Type B pancreatic cell (in vitro differentiated cells): Measurements from ENCODE around the gene CDK5. TPM values are rescaled to one million over a fixed set of nuclear protein-coding genes. Genes with fewer than 3 reads are reported as not detected.
A peak's percentile ranks its signal among the peaks of the same experiment; 100 is the strongest.

Experiments
- DNase-seq: peaks from one replicate; pipeline ENCODE4 v3.0.0; 2021; ENCODE audit warnings: mixed read lengths; ENCODE audit not compliant: unreplicated experiment; ENCODE audit errors: extremely low spot score
- H3K27ac Mint-ChIP-seq: 2 replicates; pipeline ENCODE4 v1.8.0; 2021; ENCODE audit warnings: mild to moderate bottlenecking, mixed read lengths
- H3K27me3 Mint-ChIP-seq: 2 replicates; pipeline ENCODE4 v1.8.0; 2021; ENCODE audit warnings: mixed read lengths
- H3K36me3 Mint-ChIP-seq: 2 replicates; pipeline ENCODE4 v1.8.0; 2021; ENCODE audit warnings: mixed read lengths
- H3K4me1 Mint-ChIP-seq: one replicate; pipeline ENCODE4 v1.8.0; 2021; ENCODE audit warnings: mixed read lengths; ENCODE audit not compliant: unreplicated experiment
- H3K4me3 Mint-ChIP-seq: 2 replicates; pipeline ENCODE4 v1.8.0; 2021; ENCODE audit warnings: mild to moderate bottlenecking, mixed read lengths
- H3K9me3 Mint-ChIP-seq: 2 replicates; pipeline ENCODE4 v1.8.0; 2021; ENCODE audit warnings: mixed read lengths
- total RNA-seq: library from RNA; stranded (reverse); gene quantifications from 2 replicates; pipeline ENCODE4 v1.2.1, GENCODE V29; 2021; ENCODE audit warnings: low replicate concordance
- TF ChIP-seq, protein P1 (sequence below): fragments of 200-600 bp; sonication (generic); conservative IDR thresholded peaks from 2 replicates; pipeline ENCODE4 v1.5.0; 2021; ENCODE audit warnings: antibody characterized with exemption, mild to moderate bottlenecking

The CDK5 gene
- total RNA-seq, 1 donor from 2014 or later, result 20.5 TPM

DNA sequence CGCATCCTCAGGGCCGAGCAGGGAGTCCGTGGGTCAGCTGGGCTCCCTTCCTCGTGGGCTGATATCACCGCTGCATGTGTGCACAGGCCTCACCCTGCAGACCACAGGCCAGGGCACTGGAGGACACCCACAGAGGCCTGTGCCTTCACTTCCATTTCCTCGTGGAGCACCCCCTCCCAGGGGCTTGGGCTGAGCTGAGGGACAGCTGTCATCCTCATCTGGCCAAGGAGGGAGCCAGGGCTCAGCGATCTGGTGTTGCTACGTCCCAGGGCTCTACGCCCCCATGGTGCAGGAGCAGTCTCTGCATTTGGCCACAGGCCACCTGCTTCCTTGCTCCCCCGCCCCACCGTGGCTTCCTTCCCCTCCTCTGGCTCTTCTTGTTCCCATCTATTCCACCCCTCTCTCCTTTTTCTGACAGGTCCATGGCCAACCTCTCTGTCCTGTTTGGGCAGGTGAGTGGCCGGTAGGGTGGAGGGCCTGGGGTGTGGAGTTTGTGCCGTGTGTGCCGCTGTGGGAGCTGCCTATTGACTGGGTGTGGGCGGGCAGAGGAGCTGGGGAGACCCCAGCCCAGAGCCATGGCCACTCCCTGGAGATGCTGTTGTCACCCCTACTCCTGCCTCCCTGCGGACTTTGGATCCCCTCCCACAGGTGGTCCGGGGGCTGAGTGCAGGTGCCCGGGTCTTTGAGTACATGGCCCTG lies 17.7 kb downstream of the CDK5 start:
- no peak overlapping the region for H3K4me3 Mint-ChIP-seq
- H3K4me1 Mint-ChIP-seq, result peaks cover 15% of the 10 kb centered on the region
- H3K9me3 Mint-ChIP-seq, result no peaks in the 10 kb centered on the region
- TF ChIP-seq, protein P1, sequence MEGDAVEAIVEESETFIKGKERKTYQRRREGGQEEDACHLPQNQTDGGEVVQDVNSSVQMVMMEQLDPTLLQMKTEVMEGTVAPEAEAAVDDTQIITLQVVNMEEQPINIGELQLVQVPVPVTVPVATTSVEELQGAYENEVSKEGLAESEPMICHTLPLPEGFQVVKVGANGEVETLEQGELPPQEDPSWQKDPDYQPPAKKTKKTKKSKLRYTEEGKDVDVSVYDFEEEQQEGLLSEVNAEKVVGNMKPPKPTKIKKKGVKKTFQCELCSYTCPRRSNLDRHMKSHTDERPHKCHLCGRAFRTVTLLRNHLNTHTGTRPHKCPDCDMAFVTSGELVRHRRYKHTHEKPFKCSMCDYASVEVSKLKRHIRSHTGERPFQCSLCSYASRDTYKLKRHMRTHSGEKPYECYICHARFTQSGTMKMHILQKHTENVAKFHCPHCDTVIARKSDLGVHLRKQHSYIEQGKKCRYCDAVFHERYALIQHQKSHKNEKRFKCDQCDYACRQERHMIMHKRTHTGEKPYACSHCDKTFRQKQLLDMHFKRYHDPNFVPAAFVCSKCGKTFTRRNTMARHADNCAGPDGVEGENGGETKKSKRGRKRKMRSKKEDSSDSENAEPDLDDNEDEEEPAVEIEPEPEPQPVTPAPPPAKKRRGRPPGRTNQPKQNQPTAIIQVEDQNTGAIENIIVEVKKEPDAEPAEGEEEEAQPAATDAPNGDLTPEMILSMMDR, result no peak
- H3K27ac Mint-ChIP-seq, result no peak overlapping the region
- DNase-seq, result no peak
- H3K27me3 Mint-ChIP-seq, result no peaks in the 10 kb centered on the region
- H3K36me3 Mint-ChIP-seq, result no peaks in the 10 kb centered on the region

DNA sequence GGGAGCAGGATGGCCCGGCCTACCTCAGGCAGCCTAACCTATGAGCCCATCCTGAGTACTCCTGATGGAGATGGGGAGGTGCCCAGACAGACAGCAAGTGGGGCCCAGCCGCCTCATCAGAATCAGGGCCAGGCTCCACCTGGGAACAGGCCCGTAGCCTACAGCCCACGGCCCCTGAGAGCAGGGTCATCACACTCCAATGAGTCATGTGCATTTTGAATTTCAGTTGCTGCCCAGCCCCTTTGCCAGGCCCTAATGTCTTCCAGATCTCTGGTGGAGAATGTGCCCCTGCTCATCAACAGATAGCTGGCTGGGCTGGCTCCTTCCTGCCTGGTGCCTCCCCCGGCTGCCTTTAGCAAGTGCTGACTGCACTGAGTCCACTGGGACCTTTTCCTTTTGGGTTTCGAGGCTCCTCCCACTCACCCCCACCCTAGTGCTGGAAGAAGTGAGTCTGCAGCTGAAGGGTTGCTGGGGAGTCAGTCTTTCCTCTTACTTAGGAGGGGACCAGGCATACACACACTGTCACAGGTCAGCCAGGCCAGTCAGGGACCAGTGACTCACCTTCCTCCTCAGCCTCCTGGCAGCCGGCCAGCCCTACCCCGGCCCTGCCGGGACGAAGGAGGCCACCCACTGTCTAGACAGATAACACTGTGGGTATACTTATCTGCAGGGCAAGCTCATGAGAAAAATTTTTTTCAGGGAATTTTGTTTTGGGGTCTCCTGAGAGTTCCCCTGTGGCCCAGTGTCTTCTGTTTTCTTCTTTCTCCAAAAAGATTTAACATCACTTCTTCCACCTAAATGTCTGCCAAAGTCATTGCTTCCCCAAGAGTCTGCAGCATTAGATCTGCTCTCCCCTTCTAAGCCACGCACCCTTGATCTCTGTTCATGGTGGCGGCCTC lies 18.5 kb downstream of the CDK5 start:
- H3K36me3 Mint-ChIP-seq, result no peaks in the 10 kb centered on the region
- no peak for DNase-seq
- H3K27ac Mint-ChIP-seq, result peak overlapping the region; percentile 36

GRCh38 chr7:151035902-151036301 lies 21.8 kb downstream of the CDK5 start:
- Mint-ChIP-seq H3K27ac (no peak overlapping the region), H3K27me3 (no peaks in the 10 kb centered on the region), H3K9me3 (no peaks in the 10 kb centered on the region), H3K4me3 (no peak overlapping the region), H3K36me3 (no peaks in the 10 kb centered on the region), H3K4me1 (peaks cover 15% of the 10 kb centered on the region)
- TF ChIP-seq, protein P1, result no peak
- DNase-seq, result no peak

More for the DNA sequence above, 18.5 kb downstream of the CDK5 start:
- Mint-ChIP-seq H3K9me3 (no peaks in the 10 kb centered on the region), H3K4me3 (no peak overlapping the region), H3K27me3 (no peaks in the 10 kb centered on the region), H3K4me1 (peaks cover 15% of the 10 kb centered on the region)
- TF ChIP-seq, protein P1, result no peak

DNA sequence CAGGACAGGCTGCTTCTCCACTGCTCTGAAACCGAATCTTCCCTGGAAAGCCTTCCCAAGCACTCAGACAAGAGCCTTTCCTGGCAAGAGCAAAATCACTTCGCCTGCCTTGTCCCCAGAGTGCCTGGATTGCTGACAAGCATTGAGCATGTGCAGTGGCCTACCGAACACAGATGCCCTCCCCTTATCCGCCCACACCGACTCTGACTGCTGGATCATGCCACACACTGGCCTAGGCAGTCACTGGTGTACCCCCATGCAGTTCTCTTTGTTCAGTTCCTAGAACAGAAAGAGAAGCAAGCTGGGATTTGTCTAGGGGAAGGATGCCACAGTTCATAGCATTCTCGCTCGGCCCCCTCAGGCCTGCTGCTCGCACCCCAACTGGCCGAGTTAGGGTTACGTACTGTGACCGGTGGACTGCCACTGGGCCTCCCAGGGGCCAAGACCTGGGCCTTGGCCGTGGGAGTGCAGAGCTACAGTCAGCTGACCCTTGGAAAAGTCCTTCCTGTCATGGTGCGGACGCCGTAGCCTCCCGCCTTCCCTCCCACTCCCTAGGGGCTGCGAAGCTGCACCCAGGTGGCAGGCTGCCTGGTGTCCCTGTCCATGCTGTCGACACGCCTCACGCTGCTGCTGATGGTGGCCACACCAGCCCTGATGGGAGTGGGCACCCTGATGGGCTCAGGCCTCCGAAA lies 22.5 kb downstream of the CDK5 start:
- no peak for DNase-seq
- TF ChIP-seq, protein P1, result no peak
- H3K36me3 Mint-ChIP-seq, result no peaks in the 10 kb centered on the region
- peaks cover 15% of the 10 kb centered on the region for H3K4me1 Mint-ChIP-seq
- no peaks in the 10 kb centered on the region for H3K27me3 Mint-ChIP-seq
- no peak overlapping the region for H3K27ac Mint-ChIP-seq
- no peak overlapping the region for H3K4me3 Mint-ChIP-seq
- H3K9me3 Mint-ChIP-seq, result no peaks in the 10 kb centered on the region

DNA sequence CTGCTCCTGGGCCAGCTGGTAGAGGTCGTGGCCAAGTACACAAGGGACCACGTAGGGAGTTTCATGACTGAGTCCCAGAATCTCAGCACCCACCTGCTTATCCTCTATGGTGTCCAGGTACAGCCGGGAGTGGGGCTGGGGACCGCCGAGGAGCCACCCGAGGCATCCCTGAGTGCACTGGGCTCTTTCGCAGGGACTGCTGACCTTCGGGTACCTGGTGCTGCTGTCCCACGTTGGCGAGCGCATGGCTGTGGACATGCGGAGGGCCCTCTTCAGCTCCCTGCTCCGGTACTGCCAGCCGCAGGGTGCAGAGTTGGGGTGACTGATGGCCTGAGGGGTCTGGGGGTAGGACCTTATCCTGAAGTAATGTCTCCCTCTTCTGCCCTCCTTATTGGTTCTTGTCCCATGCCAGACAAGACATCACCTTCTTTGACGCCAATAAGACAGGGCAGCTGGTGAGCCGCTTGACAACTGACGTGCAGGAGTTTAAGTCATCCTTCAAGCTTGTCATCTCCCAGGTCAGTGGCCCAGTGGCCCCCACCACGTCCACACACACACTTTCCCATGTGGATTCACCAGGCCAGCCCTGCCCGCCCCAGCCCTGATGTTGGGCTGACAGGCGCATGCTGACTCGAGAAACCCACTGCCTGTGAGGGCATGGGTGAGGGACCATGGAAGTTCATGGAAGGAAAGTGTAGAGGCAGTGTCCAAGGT lies 23.2 kb downstream of the CDK5 start:
- no peak overlapping the region for H3K27ac Mint-ChIP-seq
- no peak overlapping the region for H3K4me3 Mint-ChIP-seq
- H3K9me3 Mint-ChIP-seq, result no peaks in the 10 kb centered on the region
- TF ChIP-seq, protein P1, result no peak
- no peak for DNase-seq
- H3K4me1 Mint-ChIP-seq, result peaks cover 9% of the 10 kb centered on the region
- H3K27me3 Mint-ChIP-seq, result no peaks in the 10 kb centered on the region
- no peaks in the 10 kb centered on the region for H3K36me3 Mint-ChIP-seq
